GM19043 (cell line): Measurements from ENCODE around the gene SF3B5.
"Not testable (repeated sequence)": the region's sequence is repeated elsewhere in the genome, so short reads cannot be mapped to it uniquely, and the experiment has no call there.

Experiments
- ATAC-seq: cut with Tn5 transposase; IDR thresholded peaks from one replicate; pipeline ENCODE4 v1.9.1; 2021; ENCODE audit warnings: low read depth; ENCODE audit not compliant: unreplicated experiment

SF3B5 gene

DNA sequence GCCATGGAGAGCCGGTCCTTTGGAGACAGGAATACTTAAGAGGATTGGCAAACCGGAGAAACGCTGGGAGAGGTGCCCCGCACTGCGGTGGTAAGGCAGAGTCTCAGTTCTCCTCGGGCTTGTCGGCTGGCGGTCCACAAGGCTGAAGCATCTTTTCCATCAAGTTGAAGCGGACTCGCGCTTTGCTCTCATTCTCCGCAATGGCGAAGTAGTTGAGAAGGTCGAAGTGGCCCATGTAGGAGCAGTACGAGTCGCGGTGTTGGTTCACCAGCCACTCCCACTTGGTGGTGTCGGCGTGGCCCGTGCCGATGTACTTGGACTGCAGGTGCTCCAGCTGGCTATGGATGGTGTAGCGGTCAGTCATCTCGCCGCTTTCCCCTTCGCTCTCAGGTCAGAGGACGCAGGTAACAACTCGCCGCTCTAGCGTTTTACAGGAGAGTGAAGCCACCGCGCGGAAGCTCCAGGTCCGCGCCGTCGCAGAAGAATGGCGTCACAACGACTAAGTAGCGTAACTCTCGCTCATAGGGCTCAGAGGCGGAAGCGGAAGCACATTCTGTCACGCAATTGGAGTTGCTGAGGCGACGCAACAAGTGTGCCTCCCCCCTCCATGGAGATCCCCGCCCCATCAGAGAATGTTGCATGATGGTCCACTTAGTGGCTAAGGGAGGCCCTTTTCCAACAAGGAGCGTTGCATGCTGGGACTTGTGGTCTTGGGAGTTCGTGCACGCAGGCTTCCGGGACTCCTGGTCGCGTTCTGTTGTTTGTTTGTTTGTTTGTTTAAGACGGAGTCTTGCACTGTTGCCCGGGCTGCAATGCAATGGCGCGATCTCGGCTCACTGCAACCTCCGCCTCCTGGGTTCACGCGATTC lies at the start of gene SF3B5:
TSS of gene SF3B5 (minus strand) at position 440 of the 869 bp plus-strand sequence. CDS start at position 364, 76 bp downstream.
- peak; percentile 97 for ATAC-seq

- no peak for ATAC-seq
Observed at GRCh38 chr6:144144996-144145395, 49.6 kb upstream of the SF3B5 start.

DNA sequence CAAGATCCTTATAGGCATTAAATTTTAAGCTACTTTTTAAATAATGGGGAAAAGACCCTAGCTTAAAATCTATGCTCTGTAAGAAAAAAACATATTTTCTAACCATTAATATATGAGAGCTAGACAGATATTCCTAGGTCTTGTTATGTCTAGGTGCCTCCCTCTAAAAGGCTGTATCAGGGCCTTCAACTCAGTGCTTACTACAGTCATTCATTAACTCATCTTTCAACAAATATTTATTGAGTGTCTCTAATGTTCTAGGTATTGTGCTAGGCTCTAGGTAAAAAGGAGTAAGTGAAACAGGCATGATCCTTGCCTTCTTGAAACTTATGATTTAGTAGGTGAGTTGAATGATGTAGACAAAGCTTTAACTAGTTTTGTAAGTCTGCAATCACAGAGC lies 48.5 kb upstream of the SF3B5 start:
- ATAC-seq = no peak

- no peak for ATAC-seq
Observed at GRCh38 chr6:144143106-144143505, 47.7 kb upstream of the SF3B5 start.

- no peak for ATAC-seq
Observed at GRCh38 chr6:144141470-144141869, 46.1 kb upstream of the SF3B5 start.

DNA sequence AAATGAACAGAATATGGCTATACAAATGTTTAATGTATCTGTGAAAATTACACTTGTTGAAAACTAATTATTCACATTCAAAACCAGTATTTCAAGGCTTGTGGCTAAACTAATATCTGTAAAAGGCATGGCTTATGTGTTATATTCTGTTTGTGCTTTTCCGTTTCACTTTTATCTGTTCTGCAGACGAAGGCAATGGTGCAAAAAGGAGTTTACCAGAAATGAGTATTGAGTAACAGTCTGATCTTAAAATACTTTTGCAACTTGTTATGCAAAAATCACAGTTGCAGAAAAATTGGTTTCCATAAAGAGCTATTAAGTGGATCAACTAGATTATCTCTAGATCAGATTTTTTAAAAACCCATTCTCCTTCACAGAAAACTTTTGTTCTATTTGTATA lies 45.5 kb upstream of the SF3B5 start:
- ATAC-seq = peak; percentile 86

- no peak for ATAC-seq
Observed at GRCh38 chr6:144139817-144140216, 44.4 kb upstream of the SF3B5 start.

DNA sequence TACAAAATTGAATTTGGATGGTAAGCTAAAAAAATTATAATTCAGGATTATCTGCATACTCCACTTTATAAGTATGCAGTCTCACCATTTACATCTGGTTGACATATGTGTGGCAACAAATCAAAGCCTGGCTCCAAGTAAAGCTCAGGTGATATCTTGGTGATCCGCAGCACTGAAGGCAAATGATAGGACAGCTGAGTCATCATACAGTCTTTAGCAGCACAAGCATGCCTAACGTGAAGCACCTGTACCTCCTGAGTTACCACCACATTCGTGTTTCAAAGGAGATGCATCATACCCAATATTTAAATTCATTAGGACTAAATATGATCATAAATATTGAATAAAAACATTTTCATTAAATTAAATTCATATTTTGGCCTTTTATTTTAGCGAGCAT lies 43.2 kb upstream of the SF3B5 start:
- no peak for ATAC-seq

DNA sequence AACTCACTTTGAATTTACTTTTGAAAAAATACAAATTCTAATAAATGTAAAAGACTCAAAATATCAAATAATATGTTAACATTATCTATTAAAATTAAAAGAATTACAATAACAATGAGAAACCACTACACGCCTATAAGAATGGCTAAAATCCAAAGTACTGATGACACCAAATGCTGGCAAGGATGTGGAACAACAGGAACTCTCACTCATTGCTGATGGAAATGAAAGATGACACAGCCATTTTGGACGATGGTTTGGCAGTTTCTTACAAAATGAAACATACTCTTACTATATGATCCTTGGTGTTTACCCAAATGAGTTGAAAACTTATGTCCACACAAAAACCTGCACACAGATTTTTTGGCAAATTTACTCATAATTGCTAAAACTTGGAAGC lies 39.4 kb upstream of the SF3B5 start:
- no peak for ATAC-seq

- no peak for ATAC-seq
Observed at GRCh38 chr6:144134176-144134575, 38.8 kb upstream of the SF3B5 start.

- ATAC-seq = no peak
Observed at GRCh38 chr6:144133225-144133821, 38.0 kb upstream of the SF3B5 start.

- not testable (repeated sequence) for ATAC-seq
Observed at GRCh38 chr6:144132167-144132690, 36.9 kb upstream of the SF3B5 start.

GRCh38 chr6:144131248-144131709 lies 35.9 kb upstream of the SF3B5 start:
- no peak for ATAC-seq

DNA sequence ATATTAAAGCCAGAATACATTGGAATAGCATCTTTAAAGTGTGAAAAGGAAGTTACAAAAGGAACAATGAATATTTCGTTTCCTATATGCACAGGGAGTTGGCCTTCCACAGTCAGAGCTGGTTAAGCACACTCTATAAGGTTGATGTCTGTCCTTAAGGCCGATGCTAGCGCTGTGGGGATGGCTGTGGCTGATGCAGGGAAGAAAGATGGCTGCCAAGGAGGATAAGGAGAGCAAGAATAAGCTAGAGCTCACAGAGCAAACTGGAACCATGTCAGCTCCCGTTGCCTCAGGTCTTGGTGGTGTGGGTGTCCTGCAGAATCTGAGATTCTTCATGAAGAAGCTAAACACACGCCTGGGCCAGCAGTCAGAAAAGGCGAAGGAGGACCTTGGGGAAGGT lies 34.1 kb upstream of the SF3B5 start:
- ATAC-seq = no peak

GRCh38 chr6:144127097-144127496 lies 31.7 kb upstream of the SF3B5 start:
- no peak for ATAC-seq

DNA sequence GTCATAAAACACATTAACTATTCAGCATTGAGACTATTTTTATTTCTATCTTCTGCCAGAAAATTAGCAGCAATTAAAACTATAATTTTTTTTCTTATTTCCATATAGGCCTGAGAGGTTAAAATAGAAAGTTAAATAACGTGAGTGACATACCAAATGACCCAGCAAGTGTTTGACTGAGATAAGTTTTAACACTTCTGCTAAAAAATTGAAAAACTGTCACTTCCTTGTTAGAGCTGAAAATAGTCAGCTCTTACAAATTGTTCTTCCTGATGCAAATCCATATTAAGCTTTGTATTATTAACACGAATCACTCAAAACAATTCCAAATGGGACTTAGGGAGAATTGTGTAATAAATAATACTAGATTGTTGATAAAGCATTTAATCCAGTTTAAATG lies 28.5 kb upstream of the SF3B5 start:
- no peak for ATAC-seq

- ATAC-seq = no peak
Observed at GRCh38 chr6:144123421-144123820, 28.0 kb upstream of the SF3B5 start.

DNA sequence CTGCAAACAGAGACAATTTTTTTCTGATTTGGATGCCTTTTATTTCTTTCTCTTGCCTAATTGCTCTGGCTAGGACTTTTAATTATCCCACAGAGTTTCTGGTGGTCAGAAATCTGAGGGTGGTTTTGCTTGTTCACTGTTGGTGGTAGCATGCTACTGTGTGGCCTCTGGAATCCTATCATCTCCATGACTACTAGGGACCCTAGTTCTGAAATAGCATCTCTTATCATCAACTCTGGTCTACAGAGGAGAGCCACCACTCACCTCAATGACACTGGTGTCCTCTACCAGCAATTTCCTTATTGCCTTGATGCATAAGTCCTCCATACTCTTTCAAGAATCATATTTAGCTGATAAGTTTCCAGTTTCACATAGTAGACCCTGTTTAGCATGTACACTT lies 27.5 kb upstream of the SF3B5 start:
- ATAC-seq = no peak

DNA sequence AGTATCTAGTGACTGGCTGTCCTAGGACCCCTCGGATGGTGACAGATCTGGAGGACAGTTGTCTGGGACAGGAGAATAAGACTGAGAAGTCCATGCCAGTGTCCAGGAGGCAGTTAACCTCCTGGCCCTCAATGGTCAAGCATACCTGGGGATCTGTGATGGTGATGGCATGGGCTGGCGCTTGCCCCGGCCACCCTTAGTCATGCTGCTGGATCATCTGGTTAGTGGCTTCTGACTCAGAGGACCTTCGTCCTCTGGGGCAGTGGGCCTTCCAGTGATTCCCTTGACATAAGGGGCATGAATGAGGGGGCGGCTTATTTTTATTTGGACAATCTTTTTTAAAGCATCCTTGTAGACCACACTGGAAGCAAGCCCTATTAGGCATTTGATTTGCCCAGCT lies 24.0 kb upstream of the SF3B5 start:
- ATAC-seq = no peak

DNA sequence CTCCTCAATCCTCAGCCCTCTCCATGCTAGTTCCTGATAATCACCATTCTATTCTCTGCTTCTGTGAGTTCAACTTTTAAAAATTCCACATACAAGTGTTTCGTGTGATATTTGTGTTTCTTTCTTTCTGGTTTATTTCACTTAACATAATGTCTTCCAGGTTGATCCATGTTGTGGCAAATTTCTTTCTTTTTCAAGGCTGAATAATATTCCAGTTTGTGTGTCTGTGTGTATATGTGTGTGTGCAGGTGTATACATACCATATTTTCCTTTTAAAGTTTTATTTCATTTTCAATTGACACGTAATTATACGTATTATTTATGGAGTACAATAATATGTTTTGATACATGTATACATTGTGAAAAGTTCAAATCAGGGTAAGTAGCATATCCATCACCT lies 19.8 kb upstream of the SF3B5 start:
- no peak for ATAC-seq

DNA sequence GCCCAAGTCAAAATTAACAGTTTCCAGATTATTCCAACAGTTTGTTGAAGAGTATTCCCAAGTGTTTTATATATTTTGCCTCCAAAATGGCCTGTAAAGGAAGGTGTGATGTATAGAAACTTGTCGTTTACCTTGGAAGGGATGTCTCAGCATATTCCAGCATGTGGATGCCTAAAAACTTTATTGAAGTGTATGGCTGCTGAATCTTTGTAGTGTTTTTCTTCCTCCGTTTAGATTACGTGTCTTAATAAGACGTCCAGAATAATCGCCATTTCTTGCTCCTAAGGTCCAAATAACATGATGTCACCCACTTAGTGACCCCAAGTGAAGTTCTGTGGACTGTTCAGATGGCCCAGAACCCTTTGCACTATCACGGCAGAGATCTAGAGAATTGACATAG lies 18.0 kb upstream of the SF3B5 start:
- no peak for ATAC-seq

DNA sequence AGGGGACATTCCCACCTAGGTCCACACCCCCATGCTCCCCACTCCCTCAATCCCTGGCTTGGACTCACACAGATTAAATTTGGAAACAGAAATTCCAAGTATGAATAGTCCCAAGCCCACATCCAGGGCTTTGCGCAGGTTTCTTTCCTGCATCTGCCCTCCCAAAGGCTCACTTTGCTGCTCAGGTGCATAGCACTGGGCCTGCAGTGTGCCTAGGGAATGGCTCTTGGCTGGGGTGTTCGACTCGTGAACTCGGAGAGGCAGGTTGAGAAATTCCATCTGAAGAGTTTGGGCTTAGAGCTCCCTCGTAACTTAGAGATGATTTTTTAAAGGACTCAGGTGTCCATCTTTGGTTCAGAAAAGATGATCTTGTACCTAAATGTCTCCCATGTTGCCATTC lies 14.8 kb upstream of the SF3B5 start:
- no peak for ATAC-seq
